ES-I3 (cell line): Measurements from ENCODE around the gene SLC6A18.
"Not testable (repeated sequence)": the region's sequence is repeated elsewhere in the genome, so short reads cannot be mapped to it uniquely, and the experiment has no call there.

Experiments used
- H3K36me3 ChIP-seq: 2 replicates; pipeline ENCODE4 v1.6.1; 2013; ENCODE audit warnings: mild to moderate bottlenecking, low read length, control low read depth, moderate library complexity; ENCODE audit not compliant: insufficient read depth
- H3K4me1 ChIP-seq: 2 replicates; pipeline ENCODE4 v1.6.1; 2013; ENCODE audit warnings: mild to moderate bottlenecking, control low read depth, low read length; ENCODE audit not compliant: insufficient read depth
- H3K9ac ChIP-seq: 2 replicates; pipeline ENCODE4 v1.6.1; 2013; ENCODE audit warnings: low read depth, mild to moderate bottlenecking, low read length, moderate library complexity
- H3K9me3 ChIP-seq: 2 replicates; pipeline ENCODE4 v1.6.1; 2013; ENCODE audit warnings: mild to moderate bottlenecking, low read length, moderate library complexity; ENCODE audit not compliant: control insufficient read depth, insufficient read depth

The SLC6A18 gene

GRCh38 chr5:1265461-1266455, 40.6 kb downstream of the SLC6A18 start:
- Histone ChIP-seq H3K9me3 (peaks cover 19% of the 10 kb centered on the region), H3K9ac (no peak overlapping the region)

DNA sequence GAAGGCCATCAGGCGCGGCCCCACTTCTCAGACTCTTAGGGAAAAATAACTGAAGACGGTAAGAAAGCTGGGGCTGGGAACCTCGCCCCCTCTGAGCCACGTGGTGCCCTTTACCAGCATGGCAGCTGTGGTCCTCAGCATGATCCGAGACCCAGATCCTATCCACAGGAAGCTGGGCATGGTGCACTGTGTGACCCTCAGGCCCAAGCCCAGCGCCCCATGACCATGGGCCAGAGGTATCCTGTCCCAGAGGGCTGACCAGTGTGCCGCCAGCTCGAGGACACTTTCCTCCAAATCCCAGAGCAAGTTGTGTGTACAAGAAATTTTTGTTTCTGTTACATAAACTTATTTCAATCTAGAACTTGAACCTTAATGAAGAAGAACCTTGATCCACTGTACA, 41.6 kb downstream of the SLC6A18 start:
- H3K9ac ChIP-seq = no peak overlapping the region
- H3K4me1 ChIP-seq = no peaks in the 10 kb centered on the region
- H3K9me3 ChIP-seq = peaks cover 17% of the 10 kb centered on the region
- H3K36me3 ChIP-seq = peaks cover 6% of the 10 kb centered on the region; the same call in 1 of the 2 replicates

More at GRCh38 chr5:1265461-1266455, 40.6 kb downstream of the SLC6A18 start:
- no peaks in the 10 kb centered on the region for H3K4me1 ChIP-seq
- H3K36me3 ChIP-seq = peaks cover 6% of the 10 kb centered on the region; the same call in 1 of the 2 replicates

DNA sequence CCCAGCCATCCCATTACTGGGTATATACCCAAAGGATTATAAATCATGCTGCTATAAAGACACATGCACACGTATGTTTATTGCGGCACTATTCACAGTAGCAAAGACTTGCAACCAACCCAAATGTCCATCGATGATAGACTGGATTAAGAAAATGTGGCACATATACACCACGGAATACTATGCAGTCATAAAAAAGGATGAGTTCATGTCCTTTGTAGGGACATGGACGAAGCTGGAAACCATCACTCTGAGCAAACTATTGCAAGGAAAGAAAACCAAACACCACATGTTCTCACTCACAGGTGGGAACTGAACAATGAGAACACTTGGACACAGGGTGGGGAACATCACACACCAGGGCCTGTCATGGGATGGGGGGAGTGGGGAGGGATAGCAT, 42.3 kb downstream of the SLC6A18 start:
- H3K36me3 ChIP-seq, H3K4me1 ChIP-seq, H3K9ac ChIP-seq: not testable (repeated sequence)
- peaks cover 10% of the 10 kb centered on the region for H3K9me3 ChIP-seq

GRCh38 chr5:1268056-1268455, 42.9 kb downstream of the SLC6A18 start:
- Histone ChIP-seq H3K36me3 (no peaks in the 10 kb centered on the region; the same call in 1 of the 2 replicates), H3K9me3 (peaks cover 4% of the 10 kb centered on the region; the same call in 1 of the 2 replicates), H3K4me1 (no peaks in the 10 kb centered on the region), H3K9ac (no peak overlapping the region)

- no peaks in the 10 kb centered on the region for H3K36me3 ChIP-seq
- H3K9ac ChIP-seq = no peak overlapping the region
- H3K9me3 ChIP-seq = no peaks in the 10 kb centered on the region
- no peaks in the 10 kb centered on the region for H3K4me1 ChIP-seq
Measured at GRCh38 chr5:1268666-1269065, 43.5 kb downstream of the SLC6A18 start.

- Histone ChIP-seq H3K4me1 (no peaks in the 10 kb centered on the region), H3K36me3 (no peaks in the 10 kb centered on the region), H3K9me3 (no peaks in the 10 kb centered on the region), H3K9ac (no peak overlapping the region)
Measured at GRCh38 chr5:1270426-1270825, 45.2 kb downstream of the SLC6A18 start.

- H3K4me1 ChIP-seq = no peaks in the 10 kb centered on the region
- no peaks in the 10 kb centered on the region for H3K36me3 ChIP-seq
- no peaks in the 10 kb centered on the region for H3K9me3 ChIP-seq
- H3K9ac ChIP-seq = no peak overlapping the region
Measured at GRCh38 chr5:1270933-1271914, 46.0 kb downstream of the SLC6A18 start.

DNA sequence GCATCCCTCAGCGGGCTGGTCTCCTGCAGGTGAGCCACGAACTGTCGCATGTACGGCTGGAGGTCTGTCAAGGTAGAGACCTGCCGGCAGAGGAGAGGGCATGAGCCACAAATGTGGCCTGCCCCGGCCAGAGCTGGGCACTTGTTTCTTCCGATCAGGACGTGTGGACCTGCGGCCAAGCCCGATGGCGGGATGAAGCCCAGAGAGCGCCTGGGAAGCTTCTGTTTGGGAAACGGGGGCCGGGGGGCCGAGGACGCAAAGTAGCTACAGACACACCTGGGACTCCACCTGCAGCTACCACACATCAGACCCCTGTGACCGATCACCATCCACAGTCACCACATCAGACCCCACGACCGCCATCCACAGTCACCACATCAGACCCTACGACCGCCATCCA, 47.0 kb downstream of the SLC6A18 start:
- Histone ChIP-seq H3K4me1 (no peaks in the 10 kb centered on the region), H3K9ac (no peak overlapping the region), H3K36me3 (no peaks in the 10 kb centered on the region), H3K9me3 (no peaks in the 10 kb centered on the region)

GRCh38 chr5:1273745-1274144, 48.6 kb downstream of the SLC6A18 start:
- Histone ChIP-seq H3K36me3 (no peaks in the 10 kb centered on the region), H3K9ac (no peak overlapping the region), H3K9me3 (no peaks in the 10 kb centered on the region), H3K4me1 (no peaks in the 10 kb centered on the region)

GRCh38 chr5:1274471-1274870, 49.3 kb downstream of the SLC6A18 start:
- Histone ChIP-seq H3K9ac (no peak overlapping the region), H3K9me3 (no peaks in the 10 kb centered on the region), H3K36me3 (no peaks in the 10 kb centered on the region), H3K4me1 (no peaks in the 10 kb centered on the region)

- H3K36me3 ChIP-seq, H3K9ac ChIP-seq, H3K9me3 ChIP-seq: not testable (repeated sequence)
Measured at GRCh38 chr5:1275397-1276391, 50.5 kb downstream of the SLC6A18 start.

GRCh38 chr5:1276930-1277329, 51.7 kb downstream of the SLC6A18 start:
- no peaks in the 10 kb centered on the region for H3K4me1 ChIP-seq
- no peaks in the 10 kb centered on the region for H3K36me3 ChIP-seq
- no peak overlapping the region for H3K9ac ChIP-seq
- H3K9me3 ChIP-seq = no peaks in the 10 kb centered on the region

More at GRCh38 chr5:1275397-1276391, 50.5 kb downstream of the SLC6A18 start:
- not testable (repeated sequence) for H3K4me1 ChIP-seq

DNA sequence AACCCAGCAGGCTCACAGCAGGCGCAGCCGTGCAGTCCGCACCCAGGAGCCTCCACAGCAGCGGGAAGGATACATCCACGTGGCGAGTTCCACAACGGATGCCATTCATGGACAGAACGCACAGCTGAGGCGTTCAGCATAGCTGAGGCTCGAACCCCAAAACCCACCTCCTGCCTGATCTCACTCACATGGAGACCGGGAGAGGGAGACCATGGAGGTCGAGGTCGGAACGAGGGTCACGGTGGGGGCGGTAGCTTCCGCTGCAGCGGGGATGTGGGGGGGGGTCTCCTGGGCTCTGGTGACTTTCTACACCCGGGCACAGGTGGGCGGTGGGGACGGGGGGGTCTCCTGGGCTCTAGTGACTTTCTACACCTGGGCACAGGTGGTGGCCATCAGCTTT, 52.1 kb downstream of the SLC6A18 start:
- H3K4me1 ChIP-seq = no peaks in the 10 kb centered on the region
- H3K36me3 ChIP-seq = no peaks in the 10 kb centered on the region
- no peaks in the 10 kb centered on the region for H3K9me3 ChIP-seq
- no peak overlapping the region for H3K9ac ChIP-seq
